Mesenteric fat pad (tissue), 1 donor: ENCODE data around the gene IGFLR1. TPM values are rescaled to one million over a fixed set of nuclear protein-coding genes. Genes with fewer than 3 reads are reported as not detected.

Experiments
- DNase-seq: peaks from one replicate; pipeline ENCODE4 v3.0.0-alpha.2; 2020; ENCODE audit warnings: low spot score
- long read RNA-seq: library from polyadenylated mRNA; unstranded; transcript quantifications from one replicate; pipeline ENCODE4 v2.0.0, GENCODE V29; 2020
- total RNA-seq: library from RNA; stranded (reverse); fragmentation: NEBNext Ultra II Directional; extraction: Animal tissue kit (Norgen Biotek cat#: 25700); gene quantifications from one replicate; pipeline ENCODE4 v1.2.1, GENCODE V29; 2021
- donor health status: DM: yes; HTN: yes; CAD: no.

The IGFLR1 gene, protein sequence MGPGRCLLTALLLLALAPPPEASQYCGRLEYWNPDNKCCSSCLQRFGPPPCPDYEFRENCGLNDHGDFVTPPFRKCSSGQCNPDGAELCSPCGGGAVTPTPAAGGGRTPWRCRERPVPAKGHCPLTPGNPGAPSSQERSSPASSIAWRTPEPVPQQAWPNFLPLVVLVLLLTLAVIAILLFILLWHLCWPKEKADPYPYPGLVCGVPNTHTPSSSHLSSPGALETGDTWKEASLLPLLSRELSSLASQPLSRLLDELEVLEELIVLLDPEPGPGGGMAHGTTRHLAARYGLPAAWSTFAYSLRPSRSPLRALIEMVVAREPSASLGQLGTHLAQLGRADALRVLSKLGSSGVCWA
- 10.8 TPM for total RNA-seq
- long read RNA-seq, partial matches to known transcripts = 2 of 12 reads
- long read RNA-seq, other reads (novel, unspliced or antisense) = 7 of 12 reads

GRCh38 chr19:35742121-35742724, at the start of gene IGFLR1:
Gene IGFLR1, minus strand, starts transcription at chr19:35742452. Its CDS starts 1,272 bp downstream, at chr19:35741180.
- no peak for DNase-seq

GRCh38 chr19:35791814-35792279, 49.6 kb upstream of the IGFLR1 start:
- no peak for DNase-seq

- DNase-seq = no peak
These were observed 48.9 kb upstream of the IGFLR1 start for GRCh38 chr19:35790981-35791813.

- DNase-seq = no peak
These were observed 48.0 kb upstream of the IGFLR1 start for GRCh38 chr19:35789978-35790944.

- DNase-seq = no peak
These were observed 47.1 kb upstream of the IGFLR1 start for GRCh38 chr19:35789195-35789977.

DNA sequence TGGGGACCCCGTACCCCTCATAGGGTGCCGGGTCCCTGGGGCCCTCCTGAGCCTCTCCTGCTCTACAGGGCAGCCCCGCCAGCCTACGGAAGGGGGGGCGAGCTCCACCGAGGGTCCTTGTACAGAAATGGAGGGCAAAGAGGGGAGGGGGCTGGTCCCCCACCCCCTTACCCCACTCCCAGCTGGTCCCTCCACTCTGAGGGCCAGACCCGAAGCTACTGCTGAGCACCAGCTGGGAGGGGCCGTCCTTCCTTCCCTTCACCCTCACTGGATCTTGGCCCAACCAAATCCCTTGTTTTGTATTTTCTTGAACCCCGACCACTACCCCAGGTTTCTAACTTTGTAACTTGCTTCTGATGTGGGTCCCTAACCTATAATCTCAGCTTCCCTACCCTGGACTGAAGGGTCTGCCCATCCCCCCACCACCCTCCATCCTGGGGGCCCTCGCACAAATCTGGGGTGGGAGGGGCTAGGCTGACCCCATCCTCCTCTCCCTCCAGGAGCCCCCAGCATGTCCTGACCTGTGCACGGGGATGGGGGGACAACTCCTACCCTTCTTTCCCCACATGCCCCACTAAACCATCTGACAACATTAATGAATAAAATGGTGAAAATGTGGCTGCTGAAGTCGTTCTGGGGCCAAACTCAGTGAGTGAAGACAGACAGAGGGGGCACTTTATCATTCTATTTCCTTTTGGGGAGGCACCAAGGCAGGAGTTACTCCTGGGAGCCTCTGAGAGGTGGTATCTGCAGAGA, 46.1 kb upstream of the IGFLR1 start:
- no peak for DNase-seq

- DNase-seq = no peak
These were observed 45.1 kb upstream of the IGFLR1 start for GRCh38 chr19:35787227-35787799.

DNA sequence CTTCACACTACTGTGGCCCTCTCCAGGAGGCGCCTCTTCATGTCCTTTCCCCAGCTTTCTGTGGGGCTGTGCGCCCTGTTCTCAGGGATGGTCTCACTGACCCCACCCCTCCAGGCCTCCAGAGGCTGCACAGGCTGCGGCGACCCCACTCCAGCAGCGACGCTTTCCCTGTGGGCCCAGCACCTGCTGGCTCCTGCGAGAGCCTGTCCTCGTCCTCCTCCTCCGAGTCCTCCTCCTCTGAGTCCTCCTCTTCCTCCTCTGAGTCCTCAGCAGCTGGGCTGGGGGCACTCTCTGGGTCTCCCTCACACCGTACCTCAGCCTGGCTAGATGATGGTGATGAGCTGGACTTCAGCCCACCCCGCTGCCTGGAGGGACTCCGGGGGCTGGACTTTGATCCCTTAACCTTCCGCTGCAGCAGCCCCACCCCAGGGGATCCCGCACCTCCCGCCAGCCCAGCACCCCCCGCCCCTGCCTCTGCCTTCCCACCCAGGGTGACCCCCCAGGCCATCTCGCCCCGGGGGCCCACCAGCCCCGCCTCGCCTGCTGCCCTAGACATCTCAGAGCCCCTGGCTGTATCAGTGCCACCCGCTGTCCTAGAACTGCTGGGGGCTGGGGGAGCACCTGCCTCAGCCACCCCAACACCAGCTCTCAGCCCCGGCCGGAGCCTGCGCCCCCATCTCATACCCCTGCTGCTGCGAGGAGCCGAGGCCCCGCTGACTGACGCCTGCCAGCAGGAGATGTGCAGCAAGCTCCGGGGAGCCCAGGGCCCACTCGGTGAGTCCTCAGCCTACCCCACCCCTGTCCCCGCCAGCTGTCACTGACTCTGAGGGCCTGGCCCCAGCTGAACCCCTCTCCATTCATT, 44.3 kb upstream of the IGFLR1 start:
- DNase-seq = no peak

DNA sequence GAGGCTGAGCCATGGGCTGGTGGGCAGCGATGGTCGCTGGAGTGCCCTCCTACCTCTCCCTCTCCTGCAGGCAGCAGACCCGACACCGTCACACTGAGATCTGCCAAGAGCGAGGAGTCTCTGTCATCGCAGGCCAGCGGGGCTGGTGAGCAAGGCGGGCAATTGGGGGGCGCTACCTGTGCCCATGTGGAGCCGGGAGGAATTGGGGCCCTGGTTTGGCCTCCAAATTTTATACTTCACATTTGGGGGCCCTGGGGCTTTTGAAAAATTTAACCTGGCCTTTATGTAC, 43.0 kb upstream of the IGFLR1 start:
- DNase-seq = no peak

- no peak for DNase-seq
These were observed 42.5 kb upstream of the IGFLR1 start for GRCh38 chr19:35784503-35785338.

DNA sequence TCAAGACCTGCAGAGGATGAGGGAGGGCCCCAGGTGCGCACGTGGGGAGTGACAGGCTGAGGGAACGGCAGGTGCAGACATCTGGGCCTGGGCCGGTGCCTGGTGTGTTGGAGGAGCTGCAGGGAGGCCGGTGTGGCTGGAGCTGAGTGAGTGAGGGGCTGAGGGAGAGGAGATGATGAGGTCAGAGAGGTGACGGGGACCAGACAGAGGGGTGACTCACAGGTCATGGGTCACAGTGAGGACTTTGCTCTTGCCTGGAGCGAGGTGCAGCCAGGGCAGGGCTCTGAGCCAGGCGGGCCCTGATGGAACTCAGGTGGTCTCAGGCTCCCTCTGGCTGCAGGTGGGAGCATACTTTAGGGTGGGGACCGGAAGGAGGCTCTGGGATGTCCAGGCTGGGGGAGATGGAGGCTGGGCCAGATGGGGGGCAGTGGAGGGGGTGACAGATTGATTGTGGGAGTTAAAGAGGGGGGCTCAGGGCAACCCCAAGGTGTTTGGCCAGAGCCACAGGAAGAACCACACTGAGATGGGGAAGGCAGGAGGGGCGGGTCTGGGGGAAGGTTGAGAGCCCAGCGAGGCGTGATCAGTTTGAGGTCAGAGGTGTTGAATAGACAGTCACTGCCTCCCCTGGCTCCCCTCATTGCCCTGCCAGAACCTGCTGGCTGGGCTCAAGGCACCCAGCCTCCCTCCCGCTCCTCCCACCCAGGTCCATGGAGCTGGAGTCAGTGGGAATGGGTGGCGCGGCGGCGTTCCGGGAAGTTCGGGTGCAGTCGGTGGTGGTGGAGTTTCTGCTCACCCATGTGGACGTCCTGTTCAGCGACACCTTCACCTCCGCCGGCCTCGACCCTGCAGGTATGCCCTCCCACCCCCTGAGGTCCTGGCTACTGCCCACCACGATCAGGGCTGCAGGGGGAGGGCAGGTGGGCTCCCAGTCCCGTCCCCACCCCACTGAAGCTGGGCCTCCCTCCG, 41.5 kb upstream of the IGFLR1 start:
- DNase-seq = no peak

GRCh38 chr19:35782589-35782988, 40.3 kb upstream of the IGFLR1 start:
- no peak for DNase-seq

DNA sequence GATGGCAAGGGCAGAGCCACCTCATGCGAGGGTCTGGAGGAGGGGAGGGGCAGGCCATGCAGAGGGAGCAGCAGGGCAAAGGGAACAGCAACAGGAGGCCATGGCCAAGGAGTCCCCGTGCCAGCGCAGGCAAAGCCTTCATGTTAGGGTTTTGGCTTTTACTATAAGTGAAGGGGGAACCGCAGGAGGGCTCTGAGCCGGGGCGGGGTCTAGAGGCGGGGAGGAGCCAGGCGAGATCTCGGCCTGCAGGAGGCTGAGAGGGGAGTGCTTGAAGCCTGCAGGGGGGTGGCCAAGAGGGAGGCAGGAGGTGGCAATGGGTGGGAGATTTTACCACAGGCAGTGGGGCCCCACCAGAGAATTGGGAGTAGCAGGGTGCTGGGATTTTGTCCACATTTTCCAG, 39.4 kb upstream of the IGFLR1 start:
- no peak for DNase-seq

- no peak for DNase-seq
These were observed 38.5 kb upstream of the IGFLR1 start for GRCh38 chr19:35780717-35781116.

DNA sequence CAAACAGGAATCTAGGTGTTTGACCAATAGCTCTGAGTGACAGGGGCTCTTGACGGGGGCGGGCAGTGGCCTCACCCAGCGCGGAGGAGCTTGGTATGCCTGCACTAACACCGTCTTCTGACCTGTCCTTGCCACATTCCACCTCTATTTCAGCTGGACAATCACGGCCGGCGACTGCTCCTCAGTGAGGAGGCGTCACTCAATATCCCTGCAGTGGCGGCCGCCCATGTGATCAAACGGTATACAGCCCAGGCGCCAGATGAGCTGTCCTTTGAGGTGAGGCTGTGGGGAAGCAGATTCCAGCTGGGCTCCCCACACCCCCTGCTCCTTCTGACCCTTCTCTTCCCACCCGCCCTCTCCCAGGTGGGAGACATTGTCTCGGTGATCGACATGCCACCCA, 37.8 kb upstream of the IGFLR1 start:
- no peak for DNase-seq

GRCh38 chr19:35779033-35779432, 36.8 kb upstream of the IGFLR1 start:
- no peak for DNase-seq
